Measurements from ENCODE around the gene CELF5. TPM values are rescaled to one million over a fixed set of nuclear protein-coding genes. Genes with fewer than 3 reads are reported as not detected.
"Not testable (repeated sequence)": the region's sequence is repeated elsewhere in the genome, so short reads cannot be mapped to it uniquely, and the experiment has no call there.

The CELF5 gene
- polyA plus RNA-seq, 4 donors = 0.53 to 0.70 (median 0.54) TPM; not detected in 1

- 6 to 20% (median 18%) methylated on average over 23 of the region's 23 CpGs for WGBS, 3 donors
- H3K27ac ChIP-seq (ENCODE audit: low read depth in 1 of 3, low read length in 2 of 3) = no peak overlapping the region
- no peaks in the 10 kb centered on the region for H3K9me3 ChIP-seq (ENCODE audit: control insufficient read depth in 2 of 2, insufficient read depth in 1 of 2, low read depth in 1 of 2, low read length in 1 of 2)
- FAIRE-seq (no peak), DNase-seq (no peak)
- peaks cover 0 to 4% (median 0%) of the 10 kb centered on the region in 3 donors for H3K4me1 ChIP-seq (ENCODE audit: control insufficient read depth in 3 of 3, insufficient read depth in 2 of 3, low read depth in 1 of 3, low read length in 2 of 3)
- H3K4me3 ChIP-seq (ENCODE audit: low read depth in 1 of 3, low read length in 3 of 3) = no peak overlapping the region
- peaks cover 0 to 9% (median 0%) of the 10 kb centered on the region in 3 donors for H3K27me3 ChIP-seq (ENCODE audit: control insufficient read depth in 3 of 3, insufficient read depth in 3 of 3, low read length in 3 of 3)
- no peaks in the 10 kb centered on the region for H3K36me3 ChIP-seq (ENCODE audit: control insufficient read depth in 3 of 3, insufficient read depth in 2 of 3, low read depth in 1 of 3, low read length in 3 of 3)
Measured at GRCh38 chr19:3289971-3290569, 65.6 kb downstream of the CELF5 start.

- H3K36me3 ChIP-seq (ENCODE audit: control insufficient read depth in 3 of 3, insufficient read depth in 2 of 3, low read depth in 1 of 3, low read length in 3 of 3); H3K27me3 ChIP-seq (ENCODE audit: control insufficient read depth in 3 of 3, insufficient read depth in 3 of 3, low read length in 3 of 3); H3K27ac ChIP-seq (ENCODE audit: low read depth in 1 of 3, low read length in 2 of 3); FAIRE-seq; H3K9me3 ChIP-seq (ENCODE audit: control insufficient read depth in 2 of 2, insufficient read depth in 1 of 2, low read depth in 1 of 2, low read length in 1 of 2); H3K4me3 ChIP-seq (ENCODE audit: low read depth in 1 of 3, low read length in 3 of 3); H3K4me1 ChIP-seq (ENCODE audit: control insufficient read depth in 3 of 3, insufficient read depth in 2 of 3, low read depth in 1 of 3, low read length in 2 of 3); DNase-seq: not testable (repeated sequence)
- 78 to 89% (median 84%) methylated on average over 6 of the region's 6 CpGs for WGBS, 3 donors
Measured at GRCh38 chr19:3290858-3291257, 66.4 kb downstream of the CELF5 start.

GRCh38 chr19:3291644-3292043, 67.2 kb downstream of the CELF5 start:
- Histone ChIP-seq H3K27ac (ENCODE audit: low read depth in 1 of 3, low read length in 2 of 3) (no peak overlapping the region), H3K27me3 (ENCODE audit: control insufficient read depth in 3 of 3, insufficient read depth in 3 of 3, low read length in 3 of 3) (peaks cover 0 to 7% (median 0%) of the 10 kb centered on the region in 3 donors), H3K36me3 (ENCODE audit: control insufficient read depth in 3 of 3, insufficient read depth in 2 of 3, low read depth in 1 of 3, low read length in 3 of 3) (no peaks in the 10 kb centered on the region), H3K4me1 (ENCODE audit: control insufficient read depth in 3 of 3, insufficient read depth in 2 of 3, low read depth in 1 of 3, low read length in 2 of 3) (no peaks in the 10 kb centered on the region), H3K4me3 (ENCODE audit: low read depth in 1 of 3, low read length in 3 of 3) (no peak overlapping the region), H3K9me3 (ENCODE audit: control insufficient read depth in 2 of 2, insufficient read depth in 1 of 2, low read depth in 1 of 2, low read length in 1 of 2) (no peaks in the 10 kb centered on the region)
- DNase-seq = no peak
- FAIRE-seq = no peak
- 72 to 83% (median 74%) methylated on average over 5 of the region's 5 CpGs for WGBS, 3 donors

- Histone ChIP-seq H3K36me3 (ENCODE audit: control insufficient read depth in 3 of 3, insufficient read depth in 2 of 3, low read depth in 1 of 3, low read length in 3 of 3) (no peaks in the 10 kb centered on the region), H3K4me1 (ENCODE audit: control insufficient read depth in 3 of 3, insufficient read depth in 2 of 3, low read depth in 1 of 3, low read length in 2 of 3) (no peaks in the 10 kb centered on the region), H3K27me3 (ENCODE audit: control insufficient read depth in 3 of 3, insufficient read depth in 3 of 3, low read length in 3 of 3) (peaks cover 0 to 7% (median 0%) of the 10 kb centered on the region in 3 donors), H3K9me3 (ENCODE audit: control insufficient read depth in 2 of 2, insufficient read depth in 1 of 2, low read depth in 1 of 2, low read length in 1 of 2) (no peaks in the 10 kb centered on the region), H3K4me3 (ENCODE audit: low read depth in 1 of 3, low read length in 3 of 3) (no peak overlapping the region), H3K27ac (ENCODE audit: low read depth in 1 of 3, low read length in 2 of 3) (no peak overlapping the region)
- FAIRE-seq (no peak), DNase-seq (peak in 1 of 2 donors; percentile 47)
- WGBS, 3 donors = 12 to 63% (median 41%) methylated on average over 20 to 23 of the region's 23 CpGs
Measured at GRCh38 chr19:3292958-3293529, 68.6 kb downstream of the CELF5 start.

- H3K4me3 ChIP-seq (ENCODE audit: low read depth in 1 of 3, low read length in 3 of 3) = no peak overlapping the region
- FAIRE-seq = no peak
- peaks cover 0 to 7% (median 0%) of the 10 kb centered on the region in 3 donors for H3K27me3 ChIP-seq (ENCODE audit: control insufficient read depth in 3 of 3, insufficient read depth in 3 of 3, low read length in 3 of 3)
- H3K36me3 ChIP-seq (ENCODE audit: control insufficient read depth in 3 of 3, insufficient read depth in 2 of 3, low read depth in 1 of 3, low read length in 3 of 3) = no peaks in the 10 kb centered on the region
- 67 to 81% (median 68%) methylated on average over 9 of the region's 9 CpGs for WGBS, 3 donors
- no peaks in the 10 kb centered on the region for H3K4me1 ChIP-seq (ENCODE audit: control insufficient read depth in 3 of 3, insufficient read depth in 2 of 3, low read depth in 1 of 3, low read length in 2 of 3)
- no peaks in the 10 kb centered on the region for H3K9me3 ChIP-seq (ENCODE audit: control insufficient read depth in 2 of 2, insufficient read depth in 1 of 2, low read depth in 1 of 2, low read length in 1 of 2)
- H3K27ac ChIP-seq (ENCODE audit: low read depth in 1 of 3, low read length in 2 of 3) = no peak overlapping the region
- no peak for DNase-seq
Measured at GRCh38 chr19:3293560-3293959, 69.1 kb downstream of the CELF5 start.

- DNase-seq = no peak
- WGBS, 3 donors = 74 to 81% (median 76%) methylated on average over 20 of the region's 20 CpGs
- FAIRE-seq = no peak
Measured at GRCh38 chr19:3294080-3294850, 69.8 kb downstream of the CELF5 start.

GRCh38 chr19:3295581-3295980, 71.1 kb downstream of the CELF5 start:
- no peaks in the 10 kb centered on the region for H3K27me3 ChIP-seq (ENCODE audit: control insufficient read depth in 3 of 3, insufficient read depth in 3 of 3, low read length in 3 of 3)
- FAIRE-seq (no peak), DNase-seq (no peak)
- no peak overlapping the region for H3K4me3 ChIP-seq (ENCODE audit: low read depth in 1 of 3, low read length in 3 of 3)
- 47 to 61% (median 56%) methylated on average over 14 of the region's 14 CpGs for WGBS, 3 donors
- no peaks in the 10 kb centered on the region for H3K36me3 ChIP-seq (ENCODE audit: control insufficient read depth in 3 of 3, insufficient read depth in 2 of 3, low read depth in 1 of 3, low read length in 3 of 3)
- H3K4me1 ChIP-seq (ENCODE audit: control insufficient read depth in 3 of 3, insufficient read depth in 2 of 3, low read depth in 1 of 3, low read length in 2 of 3) = no peaks in the 10 kb centered on the region
- no peak overlapping the region for H3K27ac ChIP-seq (ENCODE audit: low read depth in 1 of 3, low read length in 2 of 3)
- H3K9me3 ChIP-seq (ENCODE audit: control insufficient read depth in 2 of 2, insufficient read depth in 1 of 2, low read depth in 1 of 2, low read length in 1 of 2) = no peaks in the 10 kb centered on the region

More at GRCh38 chr19:3294080-3294850, 69.8 kb downstream of the CELF5 start:
- Histone ChIP-seq H3K27ac (ENCODE audit: low read depth in 1 of 3, low read length in 2 of 3) (no peak overlapping the region), H3K27me3 (ENCODE audit: control insufficient read depth in 3 of 3, insufficient read depth in 3 of 3, low read length in 3 of 3) (peaks cover 0 to 7% (median 0%) of the 10 kb centered on the region in 3 donors), H3K9me3 (ENCODE audit: control insufficient read depth in 2 of 2, insufficient read depth in 1 of 2, low read depth in 1 of 2, low read length in 1 of 2) (no peaks in the 10 kb centered on the region), H3K4me3 (ENCODE audit: low read depth in 1 of 3, low read length in 3 of 3) (no peak overlapping the region), H3K36me3 (ENCODE audit: control insufficient read depth in 3 of 3, insufficient read depth in 2 of 3, low read depth in 1 of 3, low read length in 3 of 3) (no peaks in the 10 kb centered on the region), H3K4me1 (ENCODE audit: control insufficient read depth in 3 of 3, insufficient read depth in 2 of 3, low read depth in 1 of 3, low read length in 2 of 3) (no peaks in the 10 kb centered on the region)

- Histone ChIP-seq H3K36me3 (ENCODE audit: control insufficient read depth in 3 of 3, insufficient read depth in 2 of 3, low read depth in 1 of 3, low read length in 3 of 3) (no peaks in the 10 kb centered on the region), H3K4me1 (ENCODE audit: control insufficient read depth in 3 of 3, insufficient read depth in 2 of 3, low read depth in 1 of 3, low read length in 2 of 3) (no peaks in the 10 kb centered on the region), H3K27ac (ENCODE audit: low read depth in 1 of 3, low read length in 2 of 3) (no peak overlapping the region), H3K9me3 (ENCODE audit: control insufficient read depth in 2 of 2, insufficient read depth in 1 of 2, low read depth in 1 of 2, low read length in 1 of 2) (no peaks in the 10 kb centered on the region), H3K4me3 (ENCODE audit: low read depth in 1 of 3, low read length in 3 of 3) (no peak overlapping the region), H3K27me3 (ENCODE audit: control insufficient read depth in 3 of 3, insufficient read depth in 3 of 3, low read length in 3 of 3) (no peaks in the 10 kb centered on the region)
- WGBS, 3 donors = 57 to 64% (median 62%) methylated on average over 9 of the region's 9 CpGs
- DNase-seq (no peak), FAIRE-seq (no peak)
Measured at GRCh38 chr19:3296034-3296433, 71.6 kb downstream of the CELF5 start.
